ENCODE results near the gene PRKCI. TPM values are rescaled to one million over a fixed set of nuclear protein-coding genes. Genes with fewer than 3 reads are reported as not detected.

The PRKCI gene
- polyA plus RNA-seq, 2 of the 4 experiments (the other 2 are of a cell fraction): 19.2 to 52.6 TPM

DNA sequence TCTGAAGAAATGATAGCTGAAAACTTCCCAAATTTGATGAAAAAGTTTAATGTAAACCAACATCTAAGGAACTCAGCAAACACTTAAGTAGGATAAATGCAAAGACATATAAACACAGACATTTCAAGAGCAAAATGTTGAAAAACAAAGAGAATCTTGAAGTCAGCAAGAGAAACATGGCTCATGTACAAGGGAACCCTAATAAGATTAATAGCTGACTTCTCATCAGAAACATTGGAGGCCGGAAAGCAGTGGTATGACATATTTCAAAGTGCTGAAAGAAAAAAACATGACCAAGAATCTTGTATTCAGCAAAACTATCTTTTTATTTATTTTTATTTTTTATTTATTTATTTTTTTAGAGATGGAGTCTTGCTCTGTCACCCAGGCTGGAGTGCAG, 10.6 kb upstream of the PRKCI start:
- 85% methylated on average over 1 of the region's 1 CpG for WGBS (ENCODE audit: missing lambda C conversion rate)
- POLR2A ChIA-PET: interaction anchor here (0.6 kb wide), 1 partner anchor 39 kb away, joined by 3 read pairs; no protein-coding TSS in a partner anchor
- FAIRE-seq: no peak

DNA sequence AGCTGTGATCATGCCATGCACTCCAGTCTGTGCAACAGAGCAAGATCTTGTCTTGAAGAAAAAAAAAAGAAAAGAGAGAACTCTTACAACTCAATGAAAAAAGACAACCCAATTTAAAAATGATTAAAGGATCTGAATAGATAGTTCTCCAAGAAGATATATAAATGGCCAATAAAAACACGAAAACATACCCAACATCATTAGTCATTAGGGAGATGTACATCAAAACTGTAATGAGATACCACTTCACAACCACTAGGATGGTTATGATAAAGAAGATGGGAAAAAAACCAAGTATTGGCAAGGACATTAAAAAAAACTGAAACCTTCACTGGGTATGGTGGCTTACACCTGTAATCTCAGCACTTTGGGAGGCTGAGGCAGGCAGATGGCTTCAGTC, 2.4 kb upstream of the PRKCI start:
- ChIA-PET POLR2A (no interaction called here), CTCF (no interaction called here)
- TF ChIP-seq HOXB13 (CRISPR knock-in tag; IDR thresholded peaks at IDR 0.05; ENCODE audit: low read depth) (no peak), HDAC2 (IDR thresholded peaks at IDR 0.05) (no peak)
- Histone ChIP-seq H3K4me3 (no peak overlapping the region), H3K9me3 (no peaks in the 10 kb centered on the region), H3K27ac (no peak overlapping the region), H3K4me1 (peaks cover 9% of the 10 kb centered on the region; the same call in 1 of the 3 replicates), H3K4me2 (no peak overlapping the region)
- no peak for FAIRE-seq
- WGBS (ENCODE audit: missing lambda C conversion rate): 60% methylated on average over 1 of the region's 1 CpG
- no peak for ATAC-seq
- DNase-seq (ENCODE audit: low read depth in 1 of 2, low spot score in 1 of 2): no peak

More for the DNA sequence above, 10.6 kb upstream of the PRKCI start:
- DNase-seq (ENCODE audit: low read depth in 1 of 2, low spot score in 1 of 2): no peak
- Histone ChIP-seq H3K27ac (no peak overlapping the region), H3K9me3 (peaks cover 16% of the 10 kb centered on the region), H3K4me3 (no peak overlapping the region), H3K4me1 (no peaks in the 10 kb centered on the region), H3K4me2 (no peak overlapping the region)
- TF ChIP-seq FOSB (CRISPR knock-in tag; IDR thresholded peaks at IDR 0.05) (no peak), ESRRA (IDR thresholded peaks at IDR 0.05; ENCODE audit: borderline replicate concordance, low read length) (no peak), JUN (IDR thresholded peaks at IDR 0.05) (no peak), RNF2 (IDR thresholded peaks at IDR 0.05; ENCODE audit: borderline replicate concordance, low read depth) (no peak), ZFP36 (IDR thresholded peaks at IDR 0.05; ENCODE audit: borderline replicate concordance, partially characterized antibody) (no peak), HEYL (CRISPR knock-in tag; IDR thresholded peaks at IDR 0.05) (no peak), HOXB13 (CRISPR knock-in tag; IDR thresholded peaks at IDR 0.05; ENCODE audit: low read depth) (no peak), NPAS2 (CRISPR knock-in tag; IDR thresholded peaks at IDR 0.05; ENCODE audit: borderline replicate concordance) (no peak), ZSCAN20 (CRISPR knock-in tag; IDR thresholded peaks at IDR 0.05) (no peak)
- TF ChIP-seq, protein P1, sequence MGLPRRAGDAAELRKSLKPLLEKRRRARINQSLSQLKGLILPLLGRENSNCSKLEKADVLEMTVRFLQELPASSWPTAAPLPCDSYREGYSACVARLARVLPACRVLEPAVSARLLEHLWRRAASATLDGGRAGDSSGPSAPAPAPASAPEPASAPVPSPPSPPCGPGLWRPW (IDR thresholded peaks at IDR 0.05): no peak
- TF ChIP-seq, protein P2, sequence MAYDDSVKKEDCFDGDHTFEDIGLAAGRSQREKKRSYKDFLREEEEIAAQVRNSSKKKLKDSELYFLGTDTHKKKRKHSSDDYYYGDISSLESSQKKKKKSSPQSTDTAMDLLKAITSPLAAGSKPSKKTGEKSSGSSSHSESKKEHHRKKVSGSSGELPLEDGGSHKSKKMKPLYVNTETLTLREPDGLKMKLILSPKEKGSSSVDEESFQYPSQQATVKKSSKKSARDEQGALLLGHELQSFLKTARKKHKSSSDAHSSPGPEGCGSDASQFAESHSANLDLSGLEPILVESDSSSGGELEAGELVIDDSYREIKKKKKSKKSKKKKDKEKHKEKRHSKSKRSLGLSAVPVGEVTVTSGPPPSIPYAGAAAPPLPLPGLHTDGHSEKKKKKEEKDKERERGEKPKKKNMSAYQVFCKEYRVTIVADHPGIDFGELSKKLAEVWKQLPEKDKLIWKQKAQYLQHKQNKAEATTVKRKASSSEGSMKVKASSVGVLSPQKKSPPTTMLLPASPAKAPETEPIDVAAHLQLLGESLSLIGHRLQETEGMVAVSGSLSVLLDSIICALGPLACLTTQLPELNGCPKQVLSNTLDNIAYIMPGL (CRISPR knock-in tag; IDR thresholded peaks at IDR 0.05; ENCODE audit: borderline replicate concordance): no peak
- TF ChIP-seq, protein P3, sequence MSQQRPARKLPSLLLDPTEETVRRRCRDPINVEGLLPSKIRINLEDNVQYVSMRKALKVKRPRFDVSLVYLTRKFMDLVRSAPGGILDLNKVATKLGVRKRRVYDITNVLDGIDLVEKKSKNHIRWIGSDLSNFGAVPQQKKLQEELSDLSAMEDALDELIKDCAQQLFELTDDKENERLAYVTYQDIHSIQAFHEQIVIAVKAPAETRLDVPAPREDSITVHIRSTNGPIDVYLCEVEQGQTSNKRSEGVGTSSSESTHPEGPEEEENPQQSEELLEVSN (IDR thresholded peaks at IDR 0.05; ENCODE audit: borderline replicate concordance, low read depth): no peak
- TF ChIP-seq, protein P4, sequence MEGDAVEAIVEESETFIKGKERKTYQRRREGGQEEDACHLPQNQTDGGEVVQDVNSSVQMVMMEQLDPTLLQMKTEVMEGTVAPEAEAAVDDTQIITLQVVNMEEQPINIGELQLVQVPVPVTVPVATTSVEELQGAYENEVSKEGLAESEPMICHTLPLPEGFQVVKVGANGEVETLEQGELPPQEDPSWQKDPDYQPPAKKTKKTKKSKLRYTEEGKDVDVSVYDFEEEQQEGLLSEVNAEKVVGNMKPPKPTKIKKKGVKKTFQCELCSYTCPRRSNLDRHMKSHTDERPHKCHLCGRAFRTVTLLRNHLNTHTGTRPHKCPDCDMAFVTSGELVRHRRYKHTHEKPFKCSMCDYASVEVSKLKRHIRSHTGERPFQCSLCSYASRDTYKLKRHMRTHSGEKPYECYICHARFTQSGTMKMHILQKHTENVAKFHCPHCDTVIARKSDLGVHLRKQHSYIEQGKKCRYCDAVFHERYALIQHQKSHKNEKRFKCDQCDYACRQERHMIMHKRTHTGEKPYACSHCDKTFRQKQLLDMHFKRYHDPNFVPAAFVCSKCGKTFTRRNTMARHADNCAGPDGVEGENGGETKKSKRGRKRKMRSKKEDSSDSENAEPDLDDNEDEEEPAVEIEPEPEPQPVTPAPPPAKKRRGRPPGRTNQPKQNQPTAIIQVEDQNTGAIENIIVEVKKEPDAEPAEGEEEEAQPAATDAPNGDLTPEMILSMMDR (IDR thresholded peaks at IDR 0.05): no peak
- CTCF ChIA-PET: interaction anchor here (0.9 to 1.1 kb wide), 2 partner anchors 22 to 288 kb away, joined by 3 read pairs; no protein-coding TSS in a partner anchor
- no peak for ATAC-seq

DNA sequence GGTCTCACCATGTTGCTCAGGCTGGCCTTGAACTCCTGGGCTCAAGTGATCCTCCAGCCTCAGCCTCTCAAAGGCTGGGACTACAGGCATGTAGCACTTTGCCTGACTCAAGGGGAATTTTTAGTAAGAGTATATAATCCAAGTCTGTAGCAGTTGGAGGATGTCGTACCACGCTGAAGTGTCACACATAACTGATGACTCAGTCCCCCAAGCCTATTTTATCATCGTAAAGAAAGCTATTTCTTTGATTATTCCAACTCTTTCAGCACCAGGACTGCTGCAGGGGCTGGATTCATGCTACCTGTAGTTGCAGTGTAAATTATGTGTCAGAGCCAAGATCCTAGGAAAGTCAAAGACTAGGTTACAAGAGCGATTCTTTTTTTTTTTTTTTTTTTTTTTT, 1.4 kb upstream of the PRKCI start:
- DNase-seq (ENCODE audit: low read depth in 1 of 2, low spot score in 1 of 2): no peak
- ChIA-PET CTCF (no interaction called here), POLR2A (interaction anchor here (0.5 kb wide), 1 partner anchor 41 kb away, joined by 3 read pairs; no protein-coding TSS in a partner anchor)
- no peak for FAIRE-seq
- Histone ChIP-seq H3K4me3 (no peak overlapping the region), H3K27ac (no peak overlapping the region), H3K9me3 (no peaks in the 10 kb centered on the region), H3K4me2 (no peak overlapping the region), H3K4me1 (peaks cover 15% of the 10 kb centered on the region; the same call in 1 of the 3 replicates)
- ATAC-seq: no peak
- TF ChIP-seq FOSL2 (IDR thresholded peaks at IDR 0.05) (no peak), FOSL2 (CRISPR knock-in tag; IDR thresholded peaks at IDR 0.05) (no peak), MAZ (IDR thresholded peaks at IDR 0.05; ENCODE audit: borderline replicate concordance, low read depth, low read length) (no peak)
- 76% methylated on average over 4 of the region's 4 CpGs for WGBS (ENCODE audit: missing lambda C conversion rate)

All from A549 (cell line).